GM12872 (cell line): Measurements from ENCODE around the gene GPN2.

Experiments used
- CTCF ChIP-seq: IDR thresholded peaks from 3 replicates; pipeline ENCODE4 v1.5.1; 2011; ENCODE audit warnings: low read depth, mild to moderate bottlenecking, low read length, moderate library complexity; ENCODE audit not compliant: insufficient read depth

Gene GPN2

GRCh38 chr1:26911399-26912146 lies 21.5 kb upstream of the GPN2 start:
- no peak for TF ChIP-seq CTCF

DNA sequence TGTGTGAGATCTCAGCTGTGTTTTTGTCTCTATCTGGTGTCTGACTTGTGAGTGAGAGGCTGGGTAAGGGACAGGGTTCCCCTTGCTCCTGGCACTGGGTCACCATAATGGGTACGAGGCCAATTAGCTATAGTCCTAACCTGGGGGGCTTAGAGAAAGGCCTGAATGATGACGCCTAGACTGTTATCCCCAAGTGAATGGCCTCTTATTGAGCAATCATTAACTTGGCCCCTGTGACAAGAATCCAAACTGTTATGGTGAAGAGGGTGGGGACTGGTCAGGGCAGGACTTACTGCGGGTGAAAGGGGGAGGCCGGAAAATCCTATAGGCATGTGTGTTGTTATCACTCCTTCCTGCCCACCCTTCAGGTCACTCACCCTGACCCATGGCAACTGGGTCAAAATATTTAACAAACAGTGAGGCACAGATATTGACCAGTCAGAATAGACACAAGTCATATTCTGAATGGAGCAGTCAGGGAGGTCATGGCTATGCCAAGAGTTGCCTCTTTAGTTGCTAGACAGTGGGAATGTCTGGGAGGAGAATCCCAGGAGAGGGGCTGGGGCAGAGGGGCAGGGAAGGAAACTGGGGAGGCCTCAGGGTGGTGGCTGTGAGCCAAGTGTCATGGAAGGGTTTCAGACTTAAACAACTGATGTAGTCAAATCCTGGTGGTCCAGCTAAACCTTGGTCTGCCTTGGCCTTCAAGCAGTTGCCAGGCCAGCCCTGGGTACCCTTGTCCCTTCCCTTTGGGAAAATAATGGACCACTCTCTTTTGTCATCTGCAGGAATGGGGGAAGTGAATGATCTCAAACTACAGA lies 20.5 kb upstream of the GPN2 start:
- no peak for TF ChIP-seq CTCF

DNA sequence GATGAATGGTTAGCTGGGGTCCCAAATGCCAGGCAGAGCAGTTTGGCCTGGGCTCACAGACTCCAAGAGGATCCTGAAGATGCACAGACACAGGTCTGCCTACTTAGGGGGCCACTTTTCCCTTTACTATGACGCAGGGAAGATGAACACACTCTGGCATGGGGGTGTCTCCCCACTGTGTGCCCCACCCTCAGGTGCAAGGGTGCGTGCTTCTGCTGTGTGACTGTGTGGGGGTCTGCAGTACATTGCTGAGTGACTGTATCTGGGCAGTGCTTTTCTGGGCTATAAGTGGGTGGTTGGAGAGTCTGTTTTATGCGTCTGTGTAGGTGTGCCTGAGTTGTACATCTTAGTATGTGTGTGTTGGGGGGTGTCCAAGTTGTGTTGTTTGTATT lies 19.9 kb upstream of the GPN2 start:
- TF ChIP-seq CTCF, result no peak

GRCh38 chr1:26907071-26907917 lies 17.2 kb upstream of the GPN2 start:
- TF ChIP-seq CTCF, result no peak

DNA sequence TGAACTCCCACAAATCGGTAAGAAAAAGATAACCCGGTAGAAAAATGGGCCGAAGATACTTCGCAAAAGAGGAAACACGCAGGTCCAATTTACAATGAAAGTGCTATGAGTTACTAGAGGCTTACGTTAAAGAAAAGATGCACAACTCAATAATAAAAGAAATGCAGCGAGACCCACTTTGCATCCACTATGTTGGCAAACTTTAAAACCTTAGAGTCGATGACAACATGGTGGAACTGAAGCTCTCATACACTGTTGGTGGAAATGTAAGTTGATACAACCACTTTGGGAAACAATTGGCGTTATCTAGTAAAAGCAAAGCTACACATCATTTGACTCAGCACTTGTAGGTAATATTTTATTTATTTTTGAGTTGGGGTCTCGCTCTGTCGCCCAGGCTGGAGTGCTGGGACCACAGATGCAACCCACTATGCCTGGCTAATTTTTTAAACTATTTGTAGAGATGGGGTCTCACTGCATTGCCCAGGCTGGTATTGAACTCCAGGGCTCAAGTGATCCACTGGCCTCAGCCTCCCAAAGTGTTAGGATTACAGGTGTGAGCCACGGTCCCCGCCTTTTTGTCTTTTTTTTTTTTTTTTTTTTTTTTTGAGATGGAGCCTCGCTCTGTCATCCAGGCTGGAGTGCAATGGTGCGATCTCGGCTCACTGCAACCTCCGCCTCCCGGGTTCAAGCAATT lies 10.9 kb upstream of the GPN2 start:
- TF ChIP-seq CTCF, result no peak

DNA sequence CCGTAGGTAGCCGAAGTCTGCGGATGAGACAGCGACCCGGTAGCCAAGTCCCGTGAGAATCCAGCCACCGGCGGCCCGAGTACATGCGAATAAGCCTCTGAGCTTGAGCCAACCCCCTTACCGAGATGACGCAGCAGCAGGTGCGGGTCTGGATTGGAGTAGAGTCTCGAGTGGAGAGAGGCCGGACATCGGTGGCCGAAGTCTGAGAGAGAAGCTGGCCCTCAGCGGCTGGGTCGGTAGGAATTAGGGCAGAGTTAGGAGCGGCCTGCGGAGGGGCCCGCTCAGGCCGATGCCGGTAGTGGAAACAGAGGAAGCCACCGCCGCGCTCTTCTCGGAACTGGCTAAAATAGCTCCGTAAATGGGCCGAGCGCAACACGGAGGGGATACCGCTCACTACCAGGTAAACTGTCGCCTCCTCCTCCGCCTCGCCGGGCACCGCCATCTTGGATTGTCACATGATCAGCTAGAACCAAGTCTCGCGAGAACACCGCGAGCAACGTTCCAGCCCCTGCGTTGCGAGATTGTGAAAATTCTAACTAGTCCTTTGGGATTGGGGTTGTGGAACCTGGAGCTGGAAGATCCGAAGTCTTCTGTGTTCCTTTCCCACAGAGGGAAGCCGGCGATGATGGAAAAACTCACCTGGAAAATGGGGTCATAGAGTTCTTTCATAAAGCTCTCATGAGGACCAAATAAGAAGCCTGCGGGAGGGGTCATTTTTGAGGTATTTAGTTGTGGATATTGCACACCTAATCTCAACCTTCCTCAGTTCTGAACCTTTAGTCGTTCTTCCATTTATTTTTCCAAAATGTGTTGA lies 10.1 kb upstream of the GPN2 start, which contains the start of gene GPATCH3:
TSS of gene GPATCH3 (minus strand) at position 467 of the 814 bp plus-strand sequence. CDS start at position 442, 25 bp downstream.
- TF ChIP-seq CTCF, result no peak
